ENCODE measurements around the gene MDM1.

Gene MDM1

DNA sequence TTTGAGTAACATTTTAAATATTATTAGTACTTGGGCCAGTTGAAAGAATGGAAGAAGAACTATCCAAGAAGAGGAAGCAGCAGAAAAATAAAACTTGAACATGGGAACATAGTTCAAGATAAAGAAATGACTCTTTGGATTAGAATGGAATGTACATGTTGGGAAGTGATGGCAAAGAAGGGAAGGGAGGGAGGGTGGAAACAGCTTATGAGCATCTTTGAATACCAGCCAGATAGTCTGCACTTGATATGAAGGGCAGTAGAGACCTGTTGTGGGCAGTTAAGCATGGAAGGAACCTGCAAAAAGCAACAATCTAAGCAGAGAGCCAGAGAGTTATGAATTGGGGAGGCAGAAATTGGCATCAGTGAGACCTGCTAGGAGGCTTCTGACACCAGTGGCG lies 68.8 kb downstream of the MDM1 start:
- Histone ChIP-seq H3K27me3 (ENCODE audit: control insufficient read depth, insufficient read depth, low read length) (no peaks in the 10 kb centered on the region), H3K9ac (no peak overlapping the region), H3K36me3 (ENCODE audit: control insufficient read depth, insufficient read depth, low read length) (no peaks in the 10 kb centered on the region), H3K4me2 (ENCODE audit: low read length) (no peak overlapping the region), H2AFZ (no peak overlapping the region), H3K79me2 (no peaks in the 10 kb centered on the region), H3K4me1 (no peaks in the 10 kb centered on the region), H3K4me3 (ENCODE audit: low read depth, low read length) (no peak overlapping the region), H3K27ac (no peak overlapping the region), H3K9me3 (ENCODE audit: control insufficient read depth, low read length) (no peaks in the 10 kb centered on the region)
- TF ChIP-seq, protein P1, sequence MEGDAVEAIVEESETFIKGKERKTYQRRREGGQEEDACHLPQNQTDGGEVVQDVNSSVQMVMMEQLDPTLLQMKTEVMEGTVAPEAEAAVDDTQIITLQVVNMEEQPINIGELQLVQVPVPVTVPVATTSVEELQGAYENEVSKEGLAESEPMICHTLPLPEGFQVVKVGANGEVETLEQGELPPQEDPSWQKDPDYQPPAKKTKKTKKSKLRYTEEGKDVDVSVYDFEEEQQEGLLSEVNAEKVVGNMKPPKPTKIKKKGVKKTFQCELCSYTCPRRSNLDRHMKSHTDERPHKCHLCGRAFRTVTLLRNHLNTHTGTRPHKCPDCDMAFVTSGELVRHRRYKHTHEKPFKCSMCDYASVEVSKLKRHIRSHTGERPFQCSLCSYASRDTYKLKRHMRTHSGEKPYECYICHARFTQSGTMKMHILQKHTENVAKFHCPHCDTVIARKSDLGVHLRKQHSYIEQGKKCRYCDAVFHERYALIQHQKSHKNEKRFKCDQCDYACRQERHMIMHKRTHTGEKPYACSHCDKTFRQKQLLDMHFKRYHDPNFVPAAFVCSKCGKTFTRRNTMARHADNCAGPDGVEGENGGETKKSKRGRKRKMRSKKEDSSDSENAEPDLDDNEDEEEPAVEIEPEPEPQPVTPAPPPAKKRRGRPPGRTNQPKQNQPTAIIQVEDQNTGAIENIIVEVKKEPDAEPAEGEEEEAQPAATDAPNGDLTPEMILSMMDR (IDR thresholded peaks at IDR 0.05): no peak

DNA sequence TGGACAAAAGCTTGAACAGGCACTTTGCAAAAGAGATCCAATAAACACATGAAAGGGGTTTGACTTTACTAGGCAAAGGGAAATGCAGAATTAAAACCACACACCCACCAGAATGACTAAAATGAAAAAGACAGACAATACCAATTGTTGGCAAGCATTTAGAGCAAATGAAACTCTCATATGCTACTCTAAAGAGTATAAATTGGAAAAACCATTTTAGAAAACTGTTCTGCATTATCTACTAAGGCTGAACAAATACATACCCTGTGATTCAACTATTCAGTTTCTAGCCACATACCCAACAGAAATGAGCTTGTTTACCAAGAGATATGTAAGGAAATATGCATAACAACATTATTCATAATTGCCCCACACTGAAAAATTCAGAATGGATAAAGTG lies 70.3 kb downstream of the MDM1 start:
- H3K36me3 ChIP-seq (ENCODE audit: control insufficient read depth, insufficient read depth, low read length): no peaks in the 10 kb centered on the region
- H3K9ac ChIP-seq: no peak overlapping the region
- no peak overlapping the region for H3K4me2 ChIP-seq (ENCODE audit: low read length)
- TF ChIP-seq, protein P1 (IDR thresholded peaks at IDR 0.05): no peak
- H3K9me3 ChIP-seq (ENCODE audit: control insufficient read depth, low read length): no peaks in the 10 kb centered on the region
- no peaks in the 10 kb centered on the region for H3K79me2 ChIP-seq
- no peaks in the 10 kb centered on the region for H3K4me1 ChIP-seq
- H2AFZ ChIP-seq: no peak overlapping the region
- H3K27me3 ChIP-seq (ENCODE audit: control insufficient read depth, insufficient read depth, low read length): no peaks in the 10 kb centered on the region
- no peak overlapping the region for H3K27ac ChIP-seq
- no peak overlapping the region for H3K4me3 ChIP-seq (ENCODE audit: low read depth, low read length)

DNA sequence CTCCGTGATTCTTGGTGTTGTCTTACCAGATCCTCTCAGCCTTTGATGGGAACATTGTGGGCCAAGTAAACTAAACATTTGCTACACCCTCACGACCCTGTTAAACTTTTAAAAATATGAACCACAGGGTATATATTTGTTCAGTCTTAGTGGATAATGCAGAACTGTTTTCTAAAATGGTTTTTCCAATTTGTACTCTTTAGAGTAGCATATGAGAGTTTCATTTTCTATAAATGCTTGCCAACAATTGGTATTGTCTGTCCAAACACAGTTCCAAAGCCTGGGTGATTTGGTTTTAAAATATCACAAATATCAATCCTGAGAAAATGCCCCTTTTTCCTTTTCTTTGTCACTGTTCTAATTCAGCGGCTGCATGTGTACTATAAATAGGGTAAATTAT lies 72.0 kb downstream of the MDM1 start:
- Histone ChIP-seq H3K27me3 (ENCODE audit: control insufficient read depth, insufficient read depth, low read length) (no peaks in the 10 kb centered on the region), H2AFZ (no peak overlapping the region), H3K4me1 (no peaks in the 10 kb centered on the region), H3K79me2 (no peaks in the 10 kb centered on the region), H3K36me3 (ENCODE audit: control insufficient read depth, insufficient read depth, low read length) (no peaks in the 10 kb centered on the region), H3K9me3 (ENCODE audit: control insufficient read depth, low read length) (no peaks in the 10 kb centered on the region), H3K4me2 (ENCODE audit: low read length) (no peak overlapping the region), H3K9ac (no peak overlapping the region), H3K4me3 (ENCODE audit: low read depth, low read length) (no peak overlapping the region), H3K27ac (no peak overlapping the region)
- TF ChIP-seq, protein P1 (IDR thresholded peaks at IDR 0.05): no peak

DNA sequence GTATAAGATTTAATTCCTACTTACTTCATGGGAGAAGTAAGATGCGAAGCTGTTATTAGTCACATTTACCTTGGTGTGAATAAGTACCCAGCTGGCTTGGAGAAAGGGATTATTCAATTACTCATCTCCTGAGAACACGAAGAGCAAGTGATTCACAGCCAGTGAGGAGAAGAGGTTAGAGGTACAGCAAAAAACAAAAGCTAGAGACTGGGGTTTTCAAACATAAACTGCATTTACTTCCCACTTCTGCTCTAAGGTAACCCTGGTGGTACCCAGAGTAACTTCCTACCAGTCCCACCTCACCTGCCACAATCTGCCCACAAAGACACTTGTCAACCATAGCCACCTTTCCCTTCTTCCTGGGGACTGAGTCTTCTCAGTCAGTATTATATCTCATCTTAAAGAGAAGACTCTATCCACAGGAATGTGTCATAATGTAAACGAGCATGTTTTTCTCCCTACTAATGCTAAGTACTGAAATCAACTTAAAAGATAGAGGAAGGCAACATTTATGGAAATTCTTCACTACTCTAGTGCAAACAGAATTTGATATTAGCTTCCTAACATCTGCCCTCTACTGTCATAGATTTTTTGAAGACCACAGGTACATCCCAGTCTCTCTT lies 72.7 kb downstream of the MDM1 start:
- Histone ChIP-seq H3K9ac (no peak overlapping the region), H3K27me3 (ENCODE audit: control insufficient read depth, insufficient read depth, low read length) (no peaks in the 10 kb centered on the region), H2AFZ (no peak overlapping the region), H3K27ac (no peak overlapping the region), H3K4me2 (ENCODE audit: low read length) (no peak overlapping the region), H3K9me3 (ENCODE audit: control insufficient read depth, low read length) (no peaks in the 10 kb centered on the region), H3K4me3 (ENCODE audit: low read depth, low read length) (no peak overlapping the region), H3K36me3 (ENCODE audit: control insufficient read depth, insufficient read depth, low read length) (no peaks in the 10 kb centered on the region), H3K79me2 (no peaks in the 10 kb centered on the region), H3K4me1 (no peaks in the 10 kb centered on the region)
- TF ChIP-seq, protein P1 (IDR thresholded peaks at IDR 0.05): no peak

DNA sequence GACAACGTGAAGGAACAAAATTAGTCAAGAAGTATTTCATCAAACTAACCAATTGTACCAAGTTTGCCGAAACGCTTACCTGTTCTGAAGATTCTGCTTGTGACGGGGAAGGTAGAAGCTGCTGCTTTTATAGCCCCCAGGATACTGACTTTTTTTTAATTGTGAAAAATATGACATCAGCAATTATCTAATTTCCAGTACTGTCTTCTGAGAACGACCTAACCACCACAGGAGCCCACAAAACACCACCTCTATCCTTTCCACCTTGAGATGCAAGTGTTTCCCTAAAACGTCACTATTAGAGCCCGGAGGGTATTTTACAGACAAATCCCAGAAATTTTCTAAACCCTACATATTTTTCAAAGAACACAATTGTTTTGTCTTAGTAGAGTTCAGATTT lies 78.7 kb downstream of the MDM1 start, which contains the start of gene IL22:
Gene IL22 (minus strand): TSS at position 101 of the 400 bp plus-strand sequence. CDS start 156 bp downstream, outside the sequence.
- H3K79me2 ChIP-seq: no peaks in the 10 kb centered on the region
- no peak within 1 kb of the TSS for H3K4me2 ChIP-seq (ENCODE audit: low read length)
- TF ChIP-seq, protein P1 (IDR thresholded peaks at IDR 0.05): no peak
- H3K4me3 ChIP-seq (ENCODE audit: low read depth, low read length): no peak within 1 kb of the TSS
- H3K27me3 ChIP-seq (ENCODE audit: control insufficient read depth, insufficient read depth, low read length): no peaks in the 10 kb centered on the region
- no peak within 1 kb of the TSS for H2AFZ ChIP-seq
- H3K9ac ChIP-seq: no peak within 1 kb of the TSS
- no peaks in the 10 kb centered on the region for H3K36me3 ChIP-seq (ENCODE audit: control insufficient read depth, insufficient read depth, low read length)
- H3K4me1 ChIP-seq: no peaks in the 10 kb centered on the region
- H3K27ac ChIP-seq: no peak within 1 kb of the TSS
- no peaks in the 10 kb centered on the region for H3K9me3 ChIP-seq (ENCODE audit: control insufficient read depth, low read length)
